NCI-H2227 treated with DMSO at 0.1 percent for 48 hours (cell line): ENCODE measurements around the gene ZNF33A.
"Not testable (repeated sequence)": the region's sequence is repeated elsewhere in the genome, so short reads cannot be mapped to it uniquely, and the experiment has no call there.

Experiments used
- DNase-seq: peaks from one replicate; lab custom pipeline; 2025; lab: John Stamatoyannopoulos, UW

Gene ZNF33A

DNA sequence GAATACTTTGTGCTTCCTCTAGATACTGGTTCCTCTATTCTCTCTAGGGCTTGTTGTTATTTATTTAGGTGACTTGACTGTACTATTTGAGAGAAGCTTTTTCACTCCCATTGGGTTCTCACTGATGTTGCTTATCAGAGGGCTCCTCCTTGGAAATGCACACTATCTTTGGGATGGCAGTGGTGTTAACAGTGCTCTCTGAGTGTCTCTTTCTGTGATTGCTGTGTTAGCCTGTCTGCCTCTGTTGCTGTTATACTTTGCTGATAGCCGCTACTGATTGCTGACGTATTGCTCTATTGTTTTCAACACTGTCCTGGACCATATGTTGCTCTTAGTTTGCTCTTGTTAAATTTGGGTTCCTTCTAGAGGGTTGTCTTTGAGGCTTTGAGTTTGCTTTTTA, 34.7 kb downstream of the ZNF33A start:
- DNase-seq, result no peak

DNA sequence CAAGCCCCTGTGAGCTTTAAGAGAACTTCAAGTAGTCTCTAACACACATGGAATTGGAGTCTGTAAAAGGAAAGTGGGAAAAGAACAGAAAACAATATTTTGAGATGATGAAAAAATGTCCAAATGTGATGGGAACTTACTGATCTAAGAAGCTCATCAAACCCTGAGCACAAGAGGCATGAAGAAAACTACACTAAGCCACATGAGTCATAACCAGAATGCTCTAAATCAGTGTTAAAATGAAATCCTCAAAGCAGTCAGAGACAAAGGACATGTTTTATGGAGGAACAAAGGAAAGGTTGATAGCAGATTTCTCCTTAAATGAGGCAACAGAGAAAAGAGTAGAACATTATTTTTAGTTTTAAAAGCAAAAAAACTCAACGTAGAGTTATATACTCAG, 37.2 kb downstream of the ZNF33A start:
- DNase-seq, result no peak

DNA sequence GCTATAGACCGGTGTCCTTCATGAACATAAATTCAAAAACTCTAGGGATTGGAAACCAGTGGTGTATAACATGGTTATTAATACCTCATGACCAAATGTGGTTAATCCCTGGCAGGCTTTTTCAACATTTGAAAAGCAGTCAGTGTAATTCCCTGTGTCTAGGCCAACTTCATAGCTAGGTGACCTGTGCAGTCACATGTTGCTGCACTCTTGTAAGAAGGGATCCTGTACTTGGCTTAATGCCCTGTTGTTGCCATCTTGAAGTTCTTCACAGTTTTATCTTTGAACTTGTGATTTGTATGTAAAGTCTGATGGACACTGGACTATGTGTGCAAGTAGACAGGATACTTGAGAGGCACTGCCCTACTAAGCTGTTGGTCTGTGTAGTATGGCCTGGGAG, 39.7 kb downstream of the ZNF33A start:
- DNase-seq, result no peak

DNA sequence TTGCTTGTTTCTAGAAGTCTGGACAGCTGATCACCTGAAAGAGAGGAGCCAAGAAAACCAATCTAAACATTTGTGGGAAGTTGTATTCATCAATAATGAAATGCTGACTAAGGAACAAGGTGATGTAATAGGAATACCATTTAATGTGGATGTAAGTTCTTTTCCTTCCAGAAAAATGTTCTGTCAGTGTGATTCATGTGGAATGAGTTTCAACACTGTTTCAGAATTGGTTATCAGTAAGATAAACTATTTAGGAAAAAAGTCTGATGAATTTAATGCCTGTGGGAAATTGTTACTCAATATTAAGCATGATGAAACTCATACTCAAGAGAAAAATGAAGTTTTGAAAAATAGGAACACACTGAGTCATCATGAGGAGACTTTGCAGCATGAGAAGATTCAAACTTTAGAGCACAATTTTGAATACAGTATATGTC, 43.9 kb downstream of the ZNF33A start:
- no peak for DNase-seq

DNA sequence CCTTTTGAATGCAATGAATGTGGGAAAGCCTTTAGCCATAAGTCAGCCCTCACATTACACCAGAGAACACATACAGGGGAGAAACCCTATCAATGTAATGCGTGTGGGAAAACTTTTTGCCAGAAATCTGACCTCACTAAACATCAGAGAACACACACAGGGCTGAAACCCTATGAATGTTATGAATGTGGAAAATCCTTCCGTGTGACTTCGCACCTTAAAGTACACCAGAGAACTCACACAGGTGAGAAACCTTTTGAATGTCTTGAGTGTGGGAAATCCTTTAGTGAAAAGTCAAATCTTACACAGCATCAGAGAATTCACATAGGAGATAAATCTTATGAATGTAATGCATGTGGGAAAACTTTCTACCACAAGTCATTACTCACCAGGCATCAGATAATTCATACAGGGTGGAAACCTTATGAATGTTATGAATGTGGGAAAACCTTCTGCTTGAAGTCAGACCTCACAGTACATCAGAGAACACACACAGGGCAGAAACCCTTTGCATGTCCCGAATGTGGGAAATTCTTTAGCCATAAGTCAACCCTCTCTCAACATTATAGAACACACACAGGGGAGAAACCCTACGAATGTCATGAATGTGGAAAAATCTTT, 44.9 kb downstream of the ZNF33A start:
- DNase-seq, result not testable (repeated sequence)

DNA sequence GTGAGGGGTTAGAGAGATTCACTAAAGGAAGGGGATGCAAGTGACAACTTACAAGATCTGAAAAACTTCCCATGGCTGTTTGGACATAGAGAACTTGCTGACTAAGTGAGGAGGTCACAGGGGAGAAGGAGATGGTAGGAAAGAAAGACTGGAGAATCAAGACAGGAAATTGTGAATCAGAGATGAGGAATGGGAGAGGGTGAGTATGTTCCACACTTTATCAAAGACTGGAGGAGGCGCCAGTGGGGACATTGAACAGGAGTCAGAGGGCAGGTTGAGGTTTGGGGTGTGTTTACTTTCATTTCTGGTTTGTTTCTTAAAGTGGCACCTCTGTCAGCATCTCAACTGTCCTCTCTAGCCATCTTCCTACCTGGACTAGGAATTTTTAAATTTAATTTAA, 59.2 kb downstream of the ZNF33A start:
- DNase-seq, result not testable (repeated sequence)

DNA sequence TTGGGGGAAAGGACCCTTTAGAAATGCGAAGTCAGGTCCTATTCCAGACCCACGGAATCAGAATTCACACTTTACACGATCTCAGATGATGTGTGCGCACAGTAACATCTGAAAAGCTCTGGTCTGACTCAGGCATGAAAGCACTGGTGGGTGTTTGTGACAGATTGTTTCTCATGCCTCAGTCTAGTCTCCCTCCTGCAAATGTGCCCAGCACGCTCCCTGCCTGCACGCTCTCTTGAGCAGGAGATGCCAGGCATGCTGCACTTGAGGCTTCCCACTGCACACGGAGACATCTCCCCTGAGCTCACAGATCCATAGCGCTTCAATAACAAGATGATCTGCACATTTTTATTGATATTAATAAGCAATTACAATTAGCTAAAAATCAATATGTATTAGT, 60.0 kb downstream of the ZNF33A start:
- DNase-seq, result no peak

DNA sequence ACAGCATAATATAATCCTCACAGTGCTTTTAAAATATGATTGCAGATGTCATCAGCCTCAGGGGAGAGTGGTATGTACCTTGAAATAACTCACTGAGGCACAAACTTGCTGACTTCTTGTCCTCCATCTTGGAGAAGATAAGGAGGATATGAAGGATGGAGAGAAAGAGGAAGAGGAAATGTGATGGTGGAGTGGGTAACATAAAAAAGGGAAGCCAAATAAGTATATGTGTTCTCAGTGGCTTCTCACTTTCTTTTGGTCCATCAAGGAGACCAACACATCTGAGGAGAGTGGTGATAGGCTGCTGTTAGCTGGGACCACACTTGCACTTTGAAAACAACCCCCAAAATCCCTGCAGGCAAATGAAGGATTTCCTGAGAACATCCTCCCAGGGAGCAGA, 62.1 kb downstream of the ZNF33A start:
- DNase-seq, result no peak

DNA sequence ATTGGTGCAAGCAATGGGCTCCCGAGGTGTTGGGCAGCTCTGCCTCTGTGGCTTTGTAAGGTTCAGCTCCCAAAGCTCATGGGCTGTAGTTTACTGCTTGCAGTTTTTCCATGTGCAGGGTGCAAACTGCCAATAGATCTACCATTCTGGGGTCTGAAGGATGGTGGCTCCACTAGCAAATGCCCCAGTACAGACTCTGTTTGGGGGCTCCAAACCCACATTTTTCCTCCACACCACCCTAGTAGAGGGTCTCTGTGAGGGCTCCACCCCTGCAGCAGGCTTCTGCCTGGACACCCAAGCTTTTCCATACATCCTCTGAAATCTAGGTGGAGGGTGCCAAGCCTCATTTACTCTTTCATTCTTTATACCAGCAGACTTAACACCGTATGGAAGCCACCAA, 66.2 kb downstream of the ZNF33A start:
- no peak for DNase-seq

DNA sequence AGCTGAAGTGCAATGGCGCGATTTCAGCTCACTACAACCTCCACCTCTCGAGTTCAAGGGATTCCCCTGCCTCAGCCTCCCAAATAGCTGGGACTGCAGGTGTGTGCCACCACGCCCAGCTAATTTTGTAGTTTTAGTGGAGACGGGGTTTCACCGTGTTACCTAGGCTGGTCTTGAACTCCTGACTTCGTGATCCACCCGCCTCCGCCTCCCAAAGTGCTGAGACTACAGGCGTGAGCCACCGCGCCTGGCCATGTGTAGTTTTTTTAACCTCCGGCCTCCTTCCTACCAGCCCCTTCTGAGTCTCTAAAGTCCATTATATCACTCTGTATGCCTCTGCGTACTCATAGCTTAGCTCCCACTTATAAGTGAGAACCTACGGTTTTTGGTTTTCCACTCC, 82.8 kb downstream of the ZNF33A start:
- DNase-seq, result not testable (repeated sequence)

DNA sequence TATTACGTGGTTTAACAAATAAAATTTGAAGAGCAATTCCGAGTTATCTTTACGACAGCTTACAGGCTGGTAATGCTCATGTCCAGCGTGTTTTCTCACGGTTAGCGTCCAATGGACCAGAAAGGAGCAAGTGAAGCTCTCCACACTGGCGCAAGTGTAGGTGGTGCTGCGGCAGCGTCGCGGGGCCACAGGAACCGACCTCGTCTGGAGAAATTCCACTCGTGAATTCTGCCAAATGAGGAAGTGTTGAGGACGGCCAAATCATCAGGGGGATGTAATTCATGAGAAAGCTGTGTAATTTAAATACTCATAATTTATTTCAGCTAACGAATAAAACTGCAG, 83.3 kb downstream of the ZNF33A start:
- no peak for DNase-seq

DNA sequence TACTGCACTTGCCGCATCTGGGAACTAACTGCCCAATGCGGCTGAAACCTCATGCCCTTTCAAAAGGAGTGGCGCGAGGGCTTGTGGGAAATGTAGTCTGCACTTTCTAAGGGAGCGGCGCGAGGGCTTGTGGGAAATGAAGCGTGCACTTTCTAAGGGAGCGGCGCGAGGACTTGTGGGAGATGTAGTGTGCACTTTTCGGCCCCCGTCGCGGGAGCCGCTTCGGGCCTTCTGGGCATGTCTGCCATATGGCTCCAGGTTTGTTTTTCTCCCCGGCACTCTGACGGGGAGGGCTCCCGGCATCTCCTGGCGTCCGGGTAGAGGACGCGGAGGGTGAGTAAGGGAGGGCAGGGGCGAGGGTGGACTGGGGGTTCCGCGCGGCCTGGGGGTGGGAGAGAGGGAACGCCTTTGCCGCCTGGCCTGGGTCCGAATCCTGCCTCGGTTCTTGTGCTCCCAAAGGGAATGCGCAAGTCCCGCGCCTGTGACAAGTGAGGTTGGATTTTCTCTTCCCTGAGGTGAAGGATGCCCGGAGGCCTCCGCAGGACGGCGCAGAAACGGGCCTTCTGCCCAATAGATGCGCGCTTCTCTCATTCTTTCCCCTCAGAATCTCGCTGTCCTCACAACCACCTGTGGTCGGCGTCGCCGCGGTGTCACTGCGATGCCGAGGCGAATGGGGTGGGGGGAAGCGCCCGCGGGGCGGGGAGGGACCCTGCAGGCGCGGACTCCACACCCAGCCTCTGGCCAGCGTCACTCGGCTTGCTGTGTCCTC, 83.9 kb downstream of the ZNF33A start, which contains the start of gene ZNF37A:
Gene ZNF37A (plus strand): TSS at position 180 of the 769 bp plus-strand sequence. CDS start 2,281 bp downstream, outside the sequence.
- peak; percentile 80 for DNase-seq

DNA sequence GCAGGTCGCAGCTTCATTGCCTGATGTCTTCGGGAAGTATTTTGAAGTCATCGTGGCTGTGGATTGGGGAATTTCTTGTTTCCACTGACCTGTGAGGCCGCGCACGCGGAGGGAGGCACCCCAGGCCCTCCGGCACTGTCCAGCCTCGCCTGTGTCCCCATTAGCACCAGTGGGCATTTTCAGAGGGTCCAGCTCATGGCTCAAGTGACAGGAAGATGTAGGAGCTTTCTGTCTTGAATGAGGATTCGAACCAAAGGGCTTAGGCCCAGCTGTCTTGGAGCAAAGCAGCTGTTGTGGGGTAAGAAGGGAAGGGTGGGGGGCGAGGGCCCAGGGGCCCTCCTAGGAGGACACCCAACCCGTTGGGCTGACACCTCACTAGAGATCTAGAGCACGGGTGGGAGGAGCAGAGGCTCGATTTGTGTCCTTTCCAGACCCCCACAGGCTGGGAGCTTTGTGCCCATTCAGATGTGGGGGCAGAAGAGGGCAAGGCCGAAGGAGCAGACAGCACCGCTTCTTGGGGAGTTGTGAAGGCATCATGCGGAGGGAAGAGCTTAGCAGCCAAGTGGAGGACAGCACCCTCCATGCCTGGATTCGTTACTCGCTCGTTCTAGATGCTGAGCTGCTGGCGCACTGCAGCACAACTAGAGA, 84.6 kb downstream of the ZNF33A start:
- DNase-seq, result no peak

DNA sequence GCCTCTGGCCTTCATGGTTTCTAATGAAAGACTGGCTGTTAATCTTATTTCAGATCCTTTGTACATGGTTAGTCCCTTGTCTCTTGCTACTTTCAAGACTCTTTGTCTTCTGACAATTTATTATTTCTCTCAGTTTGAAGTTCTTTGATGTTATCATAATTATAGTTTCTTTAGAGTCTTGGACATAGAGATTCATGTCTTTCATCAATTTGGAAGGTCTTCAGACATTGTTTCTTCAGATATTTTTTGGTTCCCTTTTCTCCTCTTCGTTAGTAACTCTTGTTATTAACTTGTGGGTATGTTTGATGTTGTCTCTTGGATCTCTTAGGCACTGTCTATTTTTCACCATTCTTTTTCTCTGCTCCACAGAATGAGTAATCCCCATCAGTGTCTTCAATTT, 92.4 kb downstream of the ZNF33A start:
- DNase-seq, result no peak

DNA sequence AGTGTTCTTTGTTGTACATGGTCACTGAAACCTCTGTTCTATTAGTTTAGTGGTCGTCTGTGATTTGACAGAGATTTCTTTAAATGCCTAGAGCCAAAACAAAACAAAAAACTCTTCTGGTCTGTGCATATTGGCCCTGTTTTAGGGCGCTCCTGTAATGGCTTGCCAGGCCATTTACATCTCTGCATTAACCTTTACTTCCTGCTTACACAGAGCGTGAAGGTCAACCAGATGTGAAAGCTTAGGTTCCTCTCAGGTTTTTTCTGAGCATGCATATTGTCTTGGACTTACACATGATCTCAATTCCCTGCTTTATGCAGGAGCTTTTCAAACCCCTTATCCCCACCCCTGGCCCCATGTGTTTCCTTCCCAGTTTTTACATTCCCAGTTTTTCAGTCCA, 93.3 kb downstream of the ZNF33A start:
- DNase-seq, result no peak

DNA sequence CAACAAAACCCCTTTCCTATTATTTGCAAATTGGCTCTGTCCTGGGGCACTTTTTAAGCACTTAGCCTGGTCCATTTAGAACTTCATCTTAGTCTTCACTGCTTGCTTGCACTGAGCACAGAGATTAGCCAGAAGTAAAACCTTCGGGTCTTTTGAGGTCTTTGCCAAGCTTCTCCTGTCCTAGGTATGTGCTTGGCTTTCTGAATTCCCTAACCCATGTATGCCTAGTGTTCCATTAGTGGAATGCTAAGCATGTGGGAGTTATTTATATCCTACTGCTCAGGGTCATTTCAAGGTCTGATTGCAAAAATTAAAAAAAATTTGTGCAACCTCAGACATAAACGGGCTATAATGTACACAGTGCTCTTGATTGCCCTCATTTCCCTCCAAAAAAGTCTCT, 101.7 kb downstream of the ZNF33A start:
- DNase-seq, result no peak
